Cortex of kidney (tissue), 1 donor: ENCODE data around the gene MPHOSPH9.
A peak's percentile ranks its signal among the peaks of the same experiment; 100 is the strongest.

Experiments
- DNase-seq: peaks from one replicate; lab custom pipeline; 2025; lab: John Stamatoyannopoulos, UW

The MPHOSPH9 gene

GRCh38 chr12:123232807-123233504, at the start of gene MPHOSPH9, which contains the start of gene MTRFR:
MPHOSPH9 (minus strand) TSS chr12:123233141; CDS start chr12:123230364, 2,777 bp downstream.
MTRFR (plus strand) TSS chr12:123233436; CDS start chr12:123253675, 20,239 bp downstream.
- DNase-seq = peak; percentile 88

GRCh38 chr12:123282111-123282510, 49.2 kb upstream of the MPHOSPH9 start:
- no peak for DNase-seq

GRCh38 chr12:123280971-123281370, 48.0 kb upstream of the MPHOSPH9 start:
- no peak for DNase-seq

GRCh38 chr12:123278101-123278627, 45.2 kb upstream of the MPHOSPH9 start:
- no peak for DNase-seq

DNA sequence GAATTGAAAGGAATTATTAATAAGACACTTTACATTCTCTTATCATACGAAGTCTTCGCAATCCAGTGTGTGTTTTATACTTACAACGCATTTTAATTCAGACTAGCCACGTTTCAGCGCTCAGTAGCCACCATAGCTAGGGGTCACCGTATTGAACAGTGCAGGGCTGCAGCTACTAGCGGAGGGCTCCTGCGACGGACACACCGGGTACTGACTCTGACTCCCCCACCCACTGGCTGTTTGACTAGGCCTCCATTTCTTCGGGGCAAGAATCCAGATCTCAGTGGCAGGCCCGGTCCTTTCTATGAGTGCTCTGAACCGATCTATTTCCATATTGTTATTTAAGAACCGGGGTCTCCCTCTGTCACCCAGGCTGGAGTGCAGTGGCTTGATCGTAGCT, 40.2 kb upstream of the MPHOSPH9 start:
- DNase-seq = no peak

DNA sequence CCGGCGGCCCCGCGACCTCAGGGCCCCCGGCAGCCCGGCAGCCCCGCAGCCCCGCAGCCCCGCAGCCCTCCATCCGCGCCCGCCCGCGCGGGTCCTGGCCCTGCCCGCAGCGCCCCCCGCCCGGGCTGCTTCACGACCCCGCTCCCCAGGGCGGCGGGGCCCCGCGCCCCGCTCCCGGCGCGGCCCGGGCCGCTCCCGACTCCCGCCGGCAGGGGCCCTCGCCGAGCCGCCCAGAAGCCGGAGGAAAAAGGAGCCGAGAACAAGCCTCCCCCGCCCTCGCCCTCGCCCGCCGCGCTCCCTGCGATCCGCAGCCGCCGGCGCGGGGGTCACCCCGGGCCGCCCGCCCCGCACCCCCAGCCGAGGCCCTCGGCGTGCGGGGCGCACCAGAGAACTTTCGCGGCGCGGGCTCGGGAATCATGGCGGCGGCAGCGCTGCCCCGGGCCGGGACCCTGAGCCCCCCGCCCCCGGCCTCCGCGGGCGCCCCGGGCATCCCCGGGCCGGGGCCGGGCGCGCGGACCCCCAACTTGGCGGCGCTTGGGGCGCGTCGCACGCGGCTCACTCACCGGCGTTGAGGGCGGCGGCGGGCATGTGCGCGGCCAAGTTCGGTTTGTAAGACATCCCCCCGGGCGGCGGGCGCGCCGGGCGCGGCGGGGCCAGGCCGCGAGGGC, 38.2 kb upstream of the MPHOSPH9 start:
- no peak for DNase-seq

DNA sequence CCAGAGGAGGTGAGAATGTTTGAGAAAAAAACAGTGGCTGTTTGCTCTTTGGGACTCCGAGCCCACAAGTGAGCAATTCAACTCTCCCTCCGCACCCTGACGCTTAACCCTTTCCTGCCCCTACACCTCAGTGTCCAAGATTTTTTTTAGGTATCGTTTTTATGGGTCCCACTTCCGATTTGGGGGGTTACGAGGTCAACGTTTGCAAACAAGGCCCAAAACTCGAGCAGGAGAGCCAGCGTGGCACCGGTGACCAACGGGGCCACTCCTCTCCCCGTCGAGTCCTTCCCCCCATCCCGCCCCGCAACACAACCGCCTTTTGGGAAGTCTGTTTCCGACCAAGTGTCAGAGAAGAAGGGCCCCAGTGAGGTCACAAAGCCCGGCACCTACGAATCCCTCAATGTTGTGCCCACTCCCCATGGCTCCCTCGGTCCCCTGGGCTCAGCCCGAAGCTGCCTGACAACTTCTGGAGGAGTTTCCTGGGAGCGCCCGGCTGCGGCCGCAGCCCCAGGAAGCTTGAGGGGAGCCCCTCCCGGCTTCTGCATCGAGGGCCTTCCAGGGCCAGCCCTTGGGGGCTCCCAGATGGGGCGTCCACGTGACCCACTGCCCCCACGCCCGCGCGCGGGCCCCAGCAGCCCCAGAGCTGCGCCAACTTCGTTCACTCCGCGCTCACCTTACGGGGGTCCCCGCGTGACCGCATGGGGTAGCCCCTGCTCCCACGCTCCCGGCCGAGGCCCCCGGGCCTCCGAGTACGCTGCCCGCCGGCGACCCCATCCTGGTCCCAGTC, 37.5 kb upstream of the MPHOSPH9 start:
- no peak for DNase-seq

- DNase-seq = no peak
Observed at GRCh38 chr12:123269896-123270213, 36.9 kb upstream of the MPHOSPH9 start.

GRCh38 chr12:123269395-123269892, 36.5 kb upstream of the MPHOSPH9 start:
- DNase-seq = no peak

DNA sequence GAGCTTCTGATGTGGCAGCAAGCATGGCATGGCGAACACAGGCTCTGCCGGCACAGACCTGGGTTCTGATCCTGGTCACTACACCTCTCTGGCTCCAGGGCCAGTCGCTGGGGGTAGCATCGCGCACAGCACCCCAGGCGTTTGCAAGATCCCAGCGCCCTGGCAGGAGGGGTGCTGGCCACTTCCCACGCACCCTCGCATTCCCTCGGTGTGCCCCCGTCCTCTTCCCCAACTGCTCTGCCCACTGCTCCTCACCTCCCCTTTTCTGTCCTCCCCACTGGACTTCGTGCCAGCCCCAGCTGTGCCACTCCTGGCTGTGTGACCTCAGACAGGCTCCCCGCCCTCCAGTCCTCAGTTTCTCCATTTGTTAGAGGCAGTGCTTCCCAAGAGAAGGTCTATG, 35.9 kb upstream of the MPHOSPH9 start:
- DNase-seq = no peak

DNA sequence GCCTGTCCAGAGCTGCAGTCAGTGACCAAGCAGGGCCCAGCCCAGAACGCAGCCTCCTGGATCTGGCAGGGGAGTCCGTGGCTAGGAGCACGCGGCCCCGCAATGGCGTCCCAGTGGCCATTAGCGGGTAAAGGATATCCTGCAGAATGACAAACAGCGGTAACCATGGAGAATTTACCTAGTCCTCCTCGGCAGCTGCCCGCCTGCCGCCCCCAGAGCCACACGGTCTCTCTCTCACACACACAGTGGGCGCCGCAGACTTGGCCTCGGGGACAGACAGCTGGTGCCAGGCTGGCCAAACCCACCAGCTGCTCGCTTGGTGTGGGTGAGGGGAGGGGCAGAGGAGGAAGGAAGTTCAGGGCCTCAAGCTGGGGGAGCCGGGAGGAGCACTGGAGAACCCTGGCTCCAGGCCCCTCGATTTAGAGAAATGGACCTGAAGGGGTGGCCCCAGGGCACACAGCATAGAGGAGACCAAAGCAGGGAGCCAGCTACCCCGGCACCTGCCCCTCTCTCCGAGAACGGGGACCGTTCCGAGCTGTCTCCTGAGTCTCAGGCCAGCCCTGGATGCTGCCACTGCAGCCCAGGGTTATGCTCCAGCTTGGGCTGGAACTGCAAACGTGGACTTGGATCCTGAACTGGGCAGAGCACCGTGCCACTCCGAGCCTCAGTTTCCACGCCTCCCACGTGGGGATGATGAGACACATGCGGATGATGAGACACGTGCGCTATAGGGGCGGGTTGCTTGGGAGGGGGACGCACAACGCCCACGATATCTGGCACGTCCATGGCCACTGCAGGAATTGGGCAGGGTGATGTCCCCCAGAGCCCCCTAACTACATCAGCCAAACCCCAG, 35.3 kb upstream of the MPHOSPH9 start:
- DNase-seq = no peak

DNA sequence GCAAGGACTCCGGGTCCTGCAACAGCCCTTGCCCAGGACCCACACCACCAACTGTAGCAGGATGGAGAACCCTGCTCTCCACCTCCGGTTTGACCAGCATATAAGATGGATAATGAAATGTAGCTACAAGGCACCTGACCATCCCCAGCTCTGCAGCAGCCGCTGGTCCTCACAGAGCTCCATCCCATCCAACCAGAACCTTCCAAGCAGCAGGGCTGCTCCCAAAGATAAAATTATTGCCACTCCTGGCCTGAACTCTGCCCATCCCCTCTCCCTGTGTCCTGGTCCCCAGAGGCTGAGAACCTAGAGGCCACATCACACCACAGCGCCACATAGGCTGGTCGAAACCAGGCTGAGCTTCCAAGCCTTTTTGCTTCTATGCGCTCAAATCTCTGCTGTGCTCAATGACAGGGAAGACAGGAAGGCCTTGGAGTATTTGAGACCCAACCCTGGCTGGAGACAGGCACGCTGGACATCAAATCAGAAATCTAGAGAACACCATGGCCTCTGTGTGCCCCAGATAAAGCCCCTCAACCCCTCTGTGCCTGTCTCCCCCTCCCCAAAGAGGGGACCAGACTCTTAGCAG, 34.5 kb upstream of the MPHOSPH9 start:
- no peak for DNase-seq

GRCh38 chr12:123266679-123267277, 33.8 kb upstream of the MPHOSPH9 start:
- no peak for DNase-seq

DNA sequence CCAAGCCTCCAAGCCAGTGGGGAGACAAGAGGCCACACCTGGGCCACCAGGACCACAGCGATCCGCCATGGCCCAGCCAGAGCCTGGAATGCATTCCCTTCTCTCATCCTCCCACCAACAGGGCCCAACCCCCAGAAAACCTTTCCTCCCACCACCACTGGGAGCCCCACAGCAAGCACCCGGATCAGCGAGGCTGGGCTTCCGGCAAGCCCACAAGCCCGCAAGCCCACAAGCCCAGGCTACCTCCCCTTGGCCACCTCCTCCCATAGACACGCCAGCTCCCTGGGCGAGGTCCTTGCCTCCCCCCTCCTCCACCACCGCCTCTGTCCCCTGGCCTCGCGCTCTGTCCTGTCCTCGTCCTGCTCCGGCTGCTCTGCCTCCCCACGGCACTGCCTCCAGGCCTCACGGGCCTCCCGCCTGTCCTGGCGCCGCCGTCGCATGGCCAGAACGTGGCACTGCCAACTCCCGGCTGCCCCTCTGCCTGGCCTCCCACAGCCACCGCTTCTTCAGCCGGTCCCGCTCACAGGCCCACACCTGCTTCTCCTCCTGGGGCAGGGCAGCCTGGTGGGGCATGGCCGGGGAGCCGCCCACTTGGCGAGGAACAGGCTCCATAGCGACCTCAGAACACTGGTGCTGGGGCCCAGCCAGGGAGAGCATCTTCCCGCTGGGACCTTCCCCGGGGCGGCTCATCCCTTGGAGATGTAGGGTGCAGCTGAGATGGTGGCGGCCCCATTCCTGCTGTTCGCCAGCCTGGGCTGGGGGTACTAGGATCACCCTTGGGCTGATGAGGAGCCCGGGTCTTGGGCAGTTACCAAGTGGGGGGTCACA, 33.1 kb upstream of the MPHOSPH9 start:
- no peak for DNase-seq

- no peak for DNase-seq
Observed at GRCh38 chr12:123264642-123265041, 31.7 kb upstream of the MPHOSPH9 start.

DNA sequence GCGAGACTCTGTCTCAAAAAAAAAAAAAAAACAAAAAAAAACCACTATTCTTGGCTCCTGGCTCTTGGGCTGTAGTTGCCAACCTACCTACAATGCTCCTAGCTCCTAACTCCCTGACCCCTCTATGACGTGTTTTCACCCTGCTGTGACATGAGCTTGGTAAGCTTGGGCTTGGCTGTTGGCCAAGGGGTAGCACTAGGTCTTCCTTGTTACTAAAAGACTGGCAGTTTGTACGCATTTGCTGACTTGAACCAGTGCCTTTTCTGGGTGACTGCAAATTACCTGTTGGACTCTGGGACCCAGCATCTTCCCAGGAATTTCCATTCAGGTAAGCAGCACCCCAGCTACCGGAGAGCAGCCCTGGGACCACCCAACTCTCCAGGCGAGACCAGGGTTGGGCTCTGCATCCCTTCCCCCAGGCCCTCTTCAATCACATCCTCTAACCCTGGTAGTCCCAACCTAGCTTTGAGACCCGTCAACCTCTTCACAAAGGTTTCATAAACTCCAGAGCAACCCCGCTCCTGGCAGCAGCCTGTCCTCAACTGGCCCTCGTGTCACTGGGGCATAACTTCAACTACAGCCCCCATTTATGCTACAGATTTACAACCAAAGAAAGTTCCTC, 30.4 kb upstream of the MPHOSPH9 start:
- DNase-seq = no peak

GRCh38 chr12:123261196-123261595, 28.3 kb upstream of the MPHOSPH9 start:
- DNase-seq = no peak

DNA sequence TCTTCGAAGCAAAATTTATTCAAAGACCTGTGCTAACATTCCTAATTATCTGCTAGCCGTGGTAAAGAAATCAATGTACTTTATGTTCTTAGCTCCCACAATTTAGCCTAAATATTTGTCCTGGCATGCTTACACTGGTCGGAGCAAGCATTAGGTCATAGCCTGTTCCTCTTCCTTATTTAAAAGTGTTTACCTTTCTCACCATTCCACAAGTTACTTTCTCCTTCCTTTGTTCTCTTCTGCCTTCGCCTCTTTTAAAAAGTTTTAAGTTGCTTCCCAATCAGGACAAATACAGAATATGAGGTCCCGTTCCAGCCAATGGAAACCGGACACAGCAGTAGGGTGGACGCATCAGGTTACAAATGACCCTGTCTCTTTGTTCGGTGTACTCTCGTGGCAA, 27.1 kb upstream of the MPHOSPH9 start:
- DNase-seq = no peak

GRCh38 chr12:123258593-123258992, 25.7 kb upstream of the MPHOSPH9 start:
- DNase-seq = no peak
